ENCODE results near the gene KIRREL3. TPM values are rescaled to one million over a fixed set of nuclear protein-coding genes. Genes with fewer than 3 reads are reported as not detected.

The KIRREL3 gene
- total and polyA plus RNA-seq, 9 of the 15 experiments (the other 6 are each of a cell fraction or from before 2014, with no cell fraction given): 0.04 to 0.10 TPM; not detected in 7

DNA sequence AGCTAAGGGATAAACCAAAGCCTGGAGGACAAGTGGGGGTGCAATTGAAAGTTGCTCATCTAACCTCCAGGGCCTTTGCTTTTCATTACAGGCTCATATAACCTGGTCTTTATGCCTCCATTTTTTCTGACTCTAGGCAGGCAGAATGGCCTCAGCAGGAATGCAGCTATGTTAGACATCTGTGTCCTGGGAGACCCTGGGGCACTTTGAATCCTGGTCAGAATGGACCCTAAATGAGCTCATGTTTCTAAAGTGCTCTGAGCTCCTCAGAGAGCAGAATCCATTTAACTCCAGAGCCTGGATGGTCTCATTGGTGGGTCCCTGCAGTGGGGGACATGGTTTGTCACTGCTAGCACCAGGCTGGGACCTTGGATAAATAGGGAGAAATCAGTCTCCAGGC, 177.3 kb downstream of the KIRREL3 start:
- H3K9ac ChIP-seq (ENCODE audit: insufficient read depth in 1 of 2, low read depth in 2 of 2, low read length in 2 of 2): no peak overlapping the region
- no peak overlapping the region for H2AFZ ChIP-seq (ENCODE audit: low read depth, low read length)
- H3K4me2 ChIP-seq (ENCODE audit: insufficient read depth, low read length): no peak overlapping the region
- CTCF ChIA-PET (ENCODE audit: low intra/inter-chr PET ratio): no interaction called here
- H3K9me3 ChIP-seq (replicated peaks; ENCODE audit: control insufficient read depth, insufficient read depth, low read depth, low read length): no peaks in the 10 kb centered on the region
- H3K4me3 ChIP-seq: no peak overlapping the region
- no peak overlapping the region for H3K27ac ChIP-seq (ENCODE audit: extremely low read depth, low read depth, low read length)
- POLR2A ChIA-PET: interaction anchor here (0.7 kb wide), 1 partner anchor 31 kb away, joined by 4 read pairs; no protein-coding TSS in a partner anchor
- intact Hi-C loops (cut with micrococcal nuclease) (no loop called here), in situ Hi-C loops (cut with MboI) (no loop called here)
- no peaks in the 10 kb centered on the region for H3K79me2 ChIP-seq (ENCODE audit: control insufficient read depth, insufficient read depth, low read length)
- H3K4me1 ChIP-seq (replicated peaks in 1 of 2; ENCODE audit: control insufficient read depth in 2 of 2, insufficient read depth in 2 of 2, low read length in 2 of 2): no peaks in the 10 kb centered on the region
- H4K20me1 ChIP-seq (replicated peaks; ENCODE audit: control insufficient read depth, insufficient read depth, low read length): no peaks in the 10 kb centered on the region
- no peaks in the 10 kb centered on the region for H3K9me1 ChIP-seq (ENCODE audit: control insufficient read depth, insufficient read depth, low read length)
- no peak for FAIRE-seq
- ATAC-seq: no peak
- BruUV-seq (replicated peaks): no TSS peak
- TF ChIP-seq, protein P1, sequence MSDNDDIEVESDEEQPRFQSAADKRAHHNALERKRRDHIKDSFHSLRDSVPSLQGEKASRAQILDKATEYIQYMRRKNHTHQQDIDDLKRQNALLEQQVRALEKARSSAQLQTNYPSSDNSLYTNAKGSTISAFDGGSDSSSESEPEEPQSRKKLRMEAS (CRISPR knock-in tag; IDR thresholded peaks at IDR 0.05): no peak
- no peak for TF ChIP-seq RBFOX2 (IDR thresholded peaks at IDR 0.05; ENCODE audit: low read depth, low read length)
- TF ChIP-seq DACH1 (IDR thresholded peaks at IDR 0.05; ENCODE audit: partially characterized antibody): no peak
- TF ChIP-seq ZNF174 (CRISPR knock-in tag; IDR thresholded peaks at IDR 0.05): no peak
- TF ChIP-seq RUNX1 (IDR thresholded peaks at IDR 0.05; ENCODE audit: low read depth): no peak
- TF ChIP-seq, protein P2, sequence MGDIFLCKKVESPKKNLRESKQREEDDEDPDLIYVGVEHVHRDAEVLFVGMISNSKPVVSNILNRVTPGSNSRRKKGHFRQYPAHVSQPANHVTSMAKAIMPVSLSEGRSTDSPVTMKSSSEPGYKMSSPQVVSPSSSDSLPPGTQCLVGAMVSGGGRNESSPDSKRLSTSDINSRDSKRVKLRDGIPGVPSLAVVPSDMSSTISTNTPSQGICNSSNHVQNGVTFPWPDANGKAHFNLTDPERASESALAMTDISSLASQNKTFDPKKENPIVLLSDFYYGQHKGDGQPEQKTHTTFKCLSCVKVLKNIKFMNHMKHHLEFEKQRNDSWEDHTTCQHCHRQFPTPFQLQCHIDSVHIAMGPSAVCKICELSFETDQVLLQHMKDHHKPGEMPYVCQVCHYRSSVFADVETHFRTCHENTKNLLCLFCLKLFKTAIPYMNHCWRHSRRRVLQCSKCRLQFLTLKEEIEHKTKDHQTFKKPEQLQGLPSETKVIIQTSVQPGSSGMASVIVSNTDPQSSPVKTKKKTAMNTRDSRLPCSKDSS (IDR thresholded peaks at IDR 0.05; ENCODE audit: low read depth, partially characterized antibody): no peak
- DNase-seq (ENCODE audit: extremely low read depth in 1 of 4, low spot score in 3 of 4): no peak
- H3K36me3 ChIP-seq (ENCODE audit: control insufficient read depth, insufficient read depth, low read length): no peaks in the 10 kb centered on the region
- peaks cover 0 to 5% of the 10 kb centered on the region in 2 experiments; a peak in 1 of 5 replicates for H3K27me3 ChIP-seq (ENCODE audit: control insufficient read depth in 2 of 2, insufficient read depth in 2 of 2, low read length in 2 of 2)

Measured in K562 (cell line).